Measurements from ENCODE around the gene GGT1. TPM values are rescaled to one million over a fixed set of nuclear protein-coding genes. Genes with fewer than 3 reads are reported as not detected.
"Not testable (repeated sequence)": the region's sequence is repeated elsewhere in the genome, so short reads cannot be mapped to it uniquely, and the experiment has no call there.

GGT1 gene
- total RNA-seq, 1 donor from 2014 or later, result 4.8 TPM

DNA sequence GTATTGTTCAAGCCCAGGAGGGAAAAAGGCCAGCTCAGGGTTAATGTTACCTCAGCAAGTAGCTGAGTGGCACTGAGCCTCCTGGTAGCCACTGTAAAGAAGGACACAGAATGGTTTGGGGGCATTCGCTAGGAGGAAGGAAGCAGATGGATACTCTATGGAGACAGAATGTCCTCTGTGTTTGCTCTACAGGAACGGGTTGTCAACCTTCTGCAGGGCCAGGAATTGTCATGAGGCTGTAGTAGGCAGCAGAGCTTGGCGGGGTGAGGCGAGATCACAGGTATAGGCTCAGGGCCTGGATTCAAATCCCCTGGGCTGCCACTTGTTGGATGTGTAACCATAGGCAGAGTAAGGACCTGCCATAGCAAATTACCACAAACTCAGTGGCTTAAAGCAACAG, 7.1 kb upstream of the GGT1 start:
- no peak for DNase-seq (ENCODE audit: low spot score)

DNA sequence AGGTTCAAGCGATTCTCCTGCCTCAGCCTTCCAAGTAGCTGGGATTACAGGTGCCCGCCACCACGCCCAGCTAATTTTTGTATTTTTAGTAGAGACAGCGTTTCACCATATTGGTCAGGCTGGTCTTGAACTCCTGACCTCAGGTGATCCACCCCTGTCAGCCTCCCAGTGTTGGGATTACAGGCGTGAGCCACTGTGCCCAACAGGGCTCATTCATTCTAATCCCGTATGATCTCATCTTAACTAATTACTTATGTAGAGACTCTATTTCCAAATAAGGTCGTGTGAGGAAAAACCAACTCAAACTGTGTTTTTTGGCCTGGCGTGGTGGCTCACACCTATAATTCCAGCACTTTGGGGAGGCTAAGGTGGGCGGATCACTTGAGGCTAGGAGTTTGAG, 5.9 kb upstream of the GGT1 start:
- DNase-seq (ENCODE audit: low spot score), result not testable (repeated sequence)

DNA sequence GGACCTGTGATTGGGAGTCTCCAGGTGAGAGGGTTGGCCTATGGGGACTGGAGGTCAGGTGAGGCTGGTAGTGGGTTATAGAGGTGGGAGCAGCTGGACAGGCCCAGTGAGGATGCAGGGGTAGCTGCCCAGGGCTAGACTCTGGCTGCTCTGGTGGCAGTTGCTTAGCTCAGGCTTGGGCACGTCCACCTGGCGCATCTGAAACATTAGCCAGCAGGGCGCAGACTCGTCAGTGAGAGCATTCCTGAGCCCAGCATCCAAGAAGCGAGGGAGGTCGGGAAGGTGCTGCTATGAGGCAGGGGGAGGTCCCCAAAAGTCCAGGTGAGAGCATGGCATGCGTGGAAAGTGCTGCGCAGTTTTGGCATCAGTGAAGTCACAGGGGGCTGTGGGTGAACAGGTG, 3.5 kb upstream of the GGT1 start:
- DNase-seq (ENCODE audit: low spot score), result no peak

DNA sequence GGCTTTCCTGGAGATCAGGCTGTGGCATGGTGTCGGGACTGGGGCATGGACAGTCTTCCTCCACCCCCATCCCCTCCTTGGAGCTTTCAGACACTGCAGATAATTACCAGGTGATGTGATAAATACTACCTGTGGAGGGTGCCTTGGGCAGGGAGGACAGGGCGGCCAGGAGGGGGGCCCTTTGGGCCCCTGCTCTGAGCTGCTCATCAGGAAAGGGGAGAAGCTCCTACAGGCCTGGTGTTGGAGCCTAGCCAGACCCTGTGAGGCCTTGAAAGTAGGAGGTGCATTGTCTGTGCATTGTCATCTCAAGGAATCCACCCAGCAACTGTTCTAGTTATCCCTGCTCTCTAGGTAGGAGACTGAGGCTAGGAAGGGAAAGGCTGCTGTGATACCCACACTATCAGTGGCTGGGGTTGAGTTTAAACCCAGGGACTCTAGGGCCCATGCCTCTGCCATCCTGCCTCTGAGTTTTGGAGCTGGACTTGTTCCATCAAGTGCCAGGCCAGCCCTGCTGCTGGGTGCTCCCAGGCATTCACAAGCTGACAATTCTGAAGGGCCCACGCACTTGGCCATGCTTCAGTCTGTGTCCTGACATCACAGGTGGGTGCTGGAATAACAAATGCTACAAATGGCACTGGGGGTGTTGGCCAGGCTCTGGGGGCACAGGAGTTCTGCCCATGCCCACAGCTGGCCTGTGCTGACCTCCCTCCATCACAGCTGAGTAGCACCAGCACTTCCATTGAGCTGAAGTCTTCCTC, 2.9 kb upstream of the GGT1 start:
- peak; percentile 53 for DNase-seq (ENCODE audit: low spot score)

DNA sequence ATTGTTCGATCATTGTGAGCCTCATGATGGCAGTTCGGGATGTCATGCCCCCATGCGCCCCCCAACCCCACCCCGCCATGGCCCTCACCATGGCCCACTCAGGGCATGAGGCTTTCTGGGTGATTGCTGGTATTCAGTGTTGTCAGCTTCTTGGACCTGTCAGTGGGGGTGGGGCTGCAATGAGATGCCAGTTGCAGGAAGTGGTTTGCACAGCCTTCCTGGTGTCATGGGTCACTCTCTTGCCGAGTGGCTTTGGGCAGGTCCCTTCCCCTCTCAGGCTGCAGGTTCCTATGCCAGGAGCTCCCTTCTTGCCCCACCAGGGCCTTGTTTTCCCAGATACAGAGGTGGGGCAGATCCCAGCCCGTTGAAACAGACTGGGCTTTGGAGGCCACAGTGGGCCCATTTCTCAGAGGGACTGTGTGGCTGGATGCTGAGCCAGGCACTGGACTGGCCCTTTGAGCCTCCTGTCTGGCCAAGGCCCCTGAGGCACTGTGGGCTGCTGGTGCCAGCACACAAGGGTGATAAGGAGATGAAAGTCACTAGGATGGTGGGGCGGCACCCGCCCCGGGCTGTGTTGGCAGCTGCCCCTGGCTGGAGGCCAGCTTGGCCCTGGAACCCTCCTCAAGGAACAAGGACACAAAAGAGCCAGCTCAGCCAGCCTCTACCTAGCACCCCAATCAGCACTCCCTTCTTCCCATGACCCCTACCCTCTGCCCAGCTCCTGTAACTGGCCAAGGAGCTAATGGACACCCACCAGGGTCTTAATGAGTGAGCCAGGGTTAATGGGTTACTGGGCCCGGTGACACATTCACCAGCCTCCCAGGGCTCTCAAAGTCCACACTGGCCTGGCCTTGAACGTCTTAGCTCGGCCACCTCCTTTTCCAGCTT, 1.5 kb upstream of the GGT1 start:
- DNase-seq (ENCODE audit: low spot score), result no peak

DNA sequence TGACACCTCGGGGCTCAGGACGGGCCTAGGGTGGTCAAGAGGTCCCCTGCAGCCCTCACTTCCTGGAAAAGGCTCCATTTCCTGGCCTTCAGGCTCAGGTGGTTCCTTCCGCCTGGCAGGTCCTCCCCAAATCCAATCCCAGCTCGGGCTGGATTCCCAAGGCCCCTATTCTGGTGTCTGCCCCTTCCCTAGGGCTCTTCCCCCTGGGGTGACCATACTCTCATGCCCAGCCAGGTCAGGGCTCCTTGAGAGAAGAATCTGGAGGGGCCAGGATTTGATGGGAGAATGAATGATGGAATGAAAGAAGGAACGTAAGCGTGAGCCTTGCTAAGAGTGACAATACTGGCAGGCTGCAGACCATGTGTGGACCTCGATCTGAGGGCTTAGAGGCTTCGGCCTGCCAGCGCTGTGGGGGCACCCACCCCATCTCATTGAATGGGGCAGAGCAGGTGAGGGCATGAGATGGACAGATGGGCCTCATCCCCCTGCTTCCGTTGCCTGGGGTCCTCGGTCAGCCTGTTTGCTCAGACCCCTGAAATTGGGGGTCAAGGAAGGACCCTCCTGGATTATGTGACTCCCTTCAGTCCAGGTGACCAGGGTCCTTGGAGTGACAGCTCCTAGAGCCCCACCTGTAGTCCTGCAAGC, 766 bp upstream of the GGT1 start:
- DNase-seq (ENCODE audit: low spot score), result not testable (repeated sequence)

DNA sequence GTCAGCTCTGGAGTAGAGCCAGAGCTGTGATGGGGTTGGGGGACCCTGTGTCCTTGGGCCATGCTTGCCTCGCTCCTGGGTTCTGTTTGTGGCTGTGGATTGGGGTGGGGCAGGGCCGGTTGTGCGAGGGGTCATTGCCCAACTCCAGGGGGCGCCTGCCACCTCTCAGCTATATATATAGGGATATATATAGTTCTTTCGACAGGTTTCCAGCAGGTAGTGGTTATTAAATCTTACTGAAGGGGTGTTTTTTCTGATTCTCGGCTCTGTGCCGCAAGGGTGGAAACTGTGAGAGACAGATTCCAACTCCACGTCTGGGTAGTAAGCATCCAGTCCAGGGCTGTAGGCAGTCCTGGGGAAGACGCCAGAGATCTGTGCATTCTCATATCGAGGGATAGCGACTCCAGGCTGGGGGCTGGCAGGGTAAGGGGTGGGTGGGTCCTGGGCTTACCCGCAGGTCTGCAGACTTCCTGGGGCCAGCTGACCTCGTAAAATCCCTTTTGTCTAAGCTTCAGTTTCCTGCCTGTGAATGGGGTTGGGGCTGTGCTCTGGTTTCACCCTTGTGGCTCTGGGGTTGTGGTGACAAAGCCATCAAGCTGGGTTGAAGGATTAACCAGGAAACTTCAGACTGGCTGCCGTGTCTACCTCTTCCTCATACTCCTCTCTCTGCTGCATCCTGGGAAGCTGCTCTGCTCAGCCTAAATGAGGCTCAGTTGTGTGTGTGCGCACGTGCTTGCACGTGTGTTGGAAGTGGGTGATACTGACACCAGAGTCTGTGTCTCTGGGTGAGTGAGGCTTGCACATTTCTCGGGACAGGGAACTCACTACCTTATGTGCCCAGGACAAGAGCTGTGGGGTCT, 1.0 kb downstream of the GGT1 start:
- peak; percentile 88 for DNase-seq (ENCODE audit: low spot score)

DNA sequence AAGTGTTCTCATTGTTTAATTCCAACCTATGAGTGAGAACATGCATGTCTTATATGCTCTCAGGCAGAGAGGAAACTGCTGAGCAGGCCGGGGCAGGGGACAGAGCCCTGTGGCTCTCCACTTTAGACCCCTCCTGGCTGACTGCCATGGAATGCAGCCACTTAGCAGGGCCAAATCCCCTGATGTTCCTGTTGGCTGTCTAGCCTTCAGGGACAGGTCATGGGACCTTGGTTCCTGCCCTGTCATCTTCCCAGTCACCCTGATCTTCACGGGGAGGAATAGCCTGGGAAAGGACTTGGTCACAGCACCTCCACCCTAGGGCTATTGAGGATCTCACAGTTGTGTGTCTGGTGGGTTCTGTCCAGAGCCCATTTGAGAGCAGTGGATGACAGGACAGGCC, 3.3 kb downstream of the GGT1 start:
- DNase-seq (ENCODE audit: low spot score), result not testable (repeated sequence)

DNA sequence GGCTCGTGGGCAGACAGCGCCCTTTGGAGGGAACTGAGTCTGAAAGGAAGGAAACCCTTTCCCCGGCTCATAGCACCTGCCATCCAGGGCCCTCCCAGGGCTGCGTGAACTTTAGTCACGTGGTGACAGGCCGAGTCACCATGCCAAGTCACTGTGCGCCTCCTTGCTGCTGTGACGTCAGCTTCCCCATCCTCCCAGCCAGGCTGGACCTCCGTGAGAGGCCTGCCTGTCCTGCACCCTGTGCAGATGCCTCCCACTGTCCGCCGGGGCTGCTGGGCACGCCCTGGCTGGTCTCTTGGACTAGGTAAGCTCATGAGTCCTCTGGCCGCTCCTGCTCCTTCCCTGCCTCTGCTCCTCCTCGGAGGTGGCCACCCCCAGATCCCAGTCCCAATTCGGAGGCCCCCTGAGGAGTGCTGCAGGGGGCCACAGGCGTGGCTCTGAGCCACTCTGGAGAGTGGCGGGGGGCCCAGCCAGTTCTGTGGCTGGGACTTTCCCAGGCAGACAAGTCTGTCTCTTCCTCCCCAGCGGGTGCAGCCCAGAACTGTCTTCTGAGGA, 4.5 kb downstream of the GGT1 start:
- DNase-seq (ENCODE audit: low spot score), result not testable (repeated sequence)

DNA sequence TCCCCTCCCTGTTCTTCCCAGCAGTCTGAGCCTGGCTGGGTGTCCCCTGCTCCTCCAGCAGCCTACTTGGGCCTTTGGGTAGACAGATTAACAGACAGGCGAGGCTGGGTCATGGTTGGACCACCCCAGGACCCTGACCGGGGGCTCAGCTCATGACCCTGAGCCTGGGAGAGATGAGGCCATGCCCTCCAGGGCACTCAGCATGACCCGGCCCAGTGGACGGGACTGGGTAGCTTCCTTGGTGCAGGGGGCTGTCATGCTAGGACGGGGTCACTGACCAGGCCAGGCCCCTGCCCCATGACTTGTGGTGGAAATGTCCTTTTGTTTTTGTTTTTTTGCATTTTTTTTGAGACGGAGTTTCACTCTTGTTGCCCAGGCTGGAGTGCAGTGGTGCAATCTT, 5.3 kb downstream of the GGT1 start:
- not testable (repeated sequence) for DNase-seq (ENCODE audit: low spot score)

DNA sequence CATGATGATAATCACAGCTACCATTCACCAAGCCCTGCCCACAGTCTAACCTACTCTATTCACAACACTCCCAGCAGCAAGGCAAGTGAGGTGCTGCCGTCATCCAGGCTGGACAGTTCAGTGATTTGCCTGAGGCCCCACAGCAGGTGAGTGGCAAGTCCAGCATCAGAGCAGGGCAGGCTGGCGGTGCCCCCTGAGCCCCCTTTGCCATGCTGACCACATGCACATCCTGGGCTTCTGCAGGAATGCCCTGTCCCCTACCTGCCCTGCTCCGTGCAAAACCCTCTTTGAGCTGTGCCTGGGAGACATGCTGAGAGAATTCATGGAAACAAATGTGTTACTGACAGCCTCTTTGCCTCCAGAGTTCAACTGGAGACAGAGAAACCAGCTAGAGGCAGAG, 6.9 kb downstream of the GGT1 start:
- DNase-seq (ENCODE audit: low spot score), result not testable (repeated sequence)

DNA sequence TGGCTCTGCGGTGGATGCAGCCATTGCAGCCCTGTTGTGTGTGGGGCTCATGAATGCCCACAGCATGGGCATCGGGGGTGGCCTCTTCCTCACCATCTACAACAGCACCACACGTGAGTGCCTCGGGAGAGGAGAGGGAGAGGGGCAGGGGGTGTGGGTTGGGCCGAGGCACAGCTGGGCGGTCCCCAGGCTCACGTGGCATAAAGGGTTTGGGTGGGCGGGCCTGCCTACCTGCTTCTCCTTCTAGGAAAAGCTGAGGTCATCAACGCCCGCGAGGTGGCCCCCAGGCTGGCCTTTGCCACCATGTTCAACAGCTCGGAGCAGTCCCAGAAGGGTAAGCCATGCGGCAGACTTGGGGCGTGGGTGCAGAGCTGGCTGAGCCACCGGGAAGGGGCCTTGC, 11.8 kb downstream of the GGT1 start:
- not testable (repeated sequence) for DNase-seq (ENCODE audit: low spot score)

DNA sequence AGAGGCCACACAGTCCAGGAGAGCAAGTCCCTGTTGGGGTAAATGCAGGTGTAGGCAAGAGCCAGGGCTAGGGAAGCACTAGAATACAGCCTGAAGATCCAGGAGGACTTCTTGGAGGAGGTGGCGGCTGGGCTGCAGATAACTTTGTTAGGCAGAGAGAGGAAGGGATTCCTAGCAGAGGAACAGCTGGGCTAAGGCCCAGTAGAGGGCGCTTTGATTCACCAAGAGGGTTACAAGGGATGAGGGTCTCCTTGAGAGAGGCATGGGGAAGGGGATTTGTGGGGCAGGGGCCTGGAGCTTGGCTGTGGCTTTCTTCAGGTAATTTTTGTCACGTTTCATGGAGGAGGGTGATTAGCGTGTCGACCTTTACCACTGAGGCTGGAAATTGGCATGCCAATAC, 18.3 kb downstream of the GGT1 start:
- DNase-seq (ENCODE audit: low spot score), result not testable (repeated sequence)

DNA sequence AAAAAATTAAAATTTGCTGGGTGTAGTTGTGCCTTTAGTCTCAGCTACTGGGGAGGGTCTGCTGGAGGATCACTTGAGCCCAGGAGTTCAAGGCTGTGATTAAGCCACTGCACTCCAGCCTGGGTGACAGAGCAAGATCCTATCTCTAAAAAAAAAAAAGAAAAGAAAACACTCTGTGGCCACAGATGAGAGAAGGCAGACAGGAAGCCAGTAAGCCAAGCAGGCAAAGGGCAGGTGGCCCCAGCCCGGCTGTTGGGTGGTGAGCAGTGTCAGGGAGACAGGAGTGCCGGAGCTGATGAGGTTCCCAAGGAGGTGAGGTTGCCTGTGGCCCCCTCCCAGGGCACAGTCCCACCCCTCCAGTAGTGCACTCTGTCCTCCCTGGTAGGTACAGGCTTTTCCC, 19.6 kb downstream of the GGT1 start:
- not testable (repeated sequence) for DNase-seq (ENCODE audit: low spot score)

DNA sequence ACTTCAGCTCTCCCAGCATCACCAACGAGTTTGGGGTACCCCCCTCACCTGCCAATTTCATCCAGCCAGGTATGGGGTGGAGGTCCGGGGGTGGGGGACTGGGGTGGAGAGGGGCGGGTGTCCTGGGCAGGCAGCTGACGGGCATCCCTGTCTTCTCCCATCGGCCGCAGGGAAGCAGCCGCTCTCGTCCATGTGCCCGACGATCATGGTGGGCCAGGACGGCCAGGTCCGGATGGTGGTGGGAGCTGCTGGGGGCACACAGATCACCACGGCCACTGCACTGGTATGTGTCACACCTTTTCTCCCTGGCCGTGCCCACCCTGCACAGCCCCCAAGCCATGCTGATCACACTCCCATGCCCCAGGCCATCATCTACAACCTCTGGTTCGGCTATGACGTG, 24.9 kb downstream of the GGT1 start:
- DNase-seq (ENCODE audit: low spot score), result not testable (repeated sequence)

DNA sequence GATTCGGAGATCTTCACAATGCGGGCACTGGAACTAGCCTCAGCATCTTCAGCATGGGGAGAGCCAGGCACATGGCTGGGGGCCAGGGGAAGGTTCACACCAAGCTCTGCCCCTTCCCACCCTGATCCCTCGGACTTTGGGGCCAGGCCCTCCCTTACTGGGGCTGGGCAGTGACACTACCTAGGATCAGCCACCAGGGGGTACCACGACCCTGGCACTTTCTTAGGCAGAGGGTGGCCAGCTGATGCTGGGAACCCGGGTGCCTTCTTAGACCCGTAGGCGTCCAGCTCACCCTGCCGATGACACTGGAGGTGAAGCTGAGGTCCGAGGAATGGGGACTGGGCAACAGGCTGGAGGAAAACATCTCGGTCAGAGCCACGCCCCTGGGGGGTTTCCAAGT, 26.1 kb downstream of the GGT1 start:
- DNase-seq (ENCODE audit: low spot score), result not testable (repeated sequence)

DNA sequence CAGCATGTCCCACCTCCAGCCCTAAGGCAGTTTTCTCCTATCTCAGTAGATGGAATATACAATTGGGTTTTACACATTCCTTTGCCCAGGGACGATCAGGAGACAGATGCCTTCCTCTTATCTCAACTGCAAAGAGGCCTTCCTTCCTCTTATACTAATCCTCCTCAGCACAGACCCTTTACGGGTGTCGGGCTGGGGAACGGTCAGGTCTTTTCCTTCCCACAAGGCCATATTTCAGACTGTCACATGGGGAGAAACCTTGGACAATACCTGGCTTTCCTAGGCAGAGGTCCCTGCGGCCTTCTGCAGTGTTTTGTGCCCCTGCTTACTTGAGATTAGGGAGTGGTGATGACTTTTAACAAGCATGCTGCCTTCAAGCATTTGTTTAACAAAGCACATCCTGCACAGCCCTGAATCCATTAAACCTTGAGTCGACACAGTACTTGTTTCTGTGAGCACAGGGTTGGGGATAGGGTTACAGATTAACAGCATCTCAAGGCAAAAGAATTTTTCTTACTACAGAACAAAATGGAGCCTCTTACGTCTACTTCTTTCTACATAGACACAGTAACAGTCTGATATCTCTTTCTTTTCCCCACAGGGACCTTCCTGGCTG, 27.9 kb downstream of the GGT1 start:
- peak; percentile 18 for DNase-seq (ENCODE audit: low spot score)

DNA sequence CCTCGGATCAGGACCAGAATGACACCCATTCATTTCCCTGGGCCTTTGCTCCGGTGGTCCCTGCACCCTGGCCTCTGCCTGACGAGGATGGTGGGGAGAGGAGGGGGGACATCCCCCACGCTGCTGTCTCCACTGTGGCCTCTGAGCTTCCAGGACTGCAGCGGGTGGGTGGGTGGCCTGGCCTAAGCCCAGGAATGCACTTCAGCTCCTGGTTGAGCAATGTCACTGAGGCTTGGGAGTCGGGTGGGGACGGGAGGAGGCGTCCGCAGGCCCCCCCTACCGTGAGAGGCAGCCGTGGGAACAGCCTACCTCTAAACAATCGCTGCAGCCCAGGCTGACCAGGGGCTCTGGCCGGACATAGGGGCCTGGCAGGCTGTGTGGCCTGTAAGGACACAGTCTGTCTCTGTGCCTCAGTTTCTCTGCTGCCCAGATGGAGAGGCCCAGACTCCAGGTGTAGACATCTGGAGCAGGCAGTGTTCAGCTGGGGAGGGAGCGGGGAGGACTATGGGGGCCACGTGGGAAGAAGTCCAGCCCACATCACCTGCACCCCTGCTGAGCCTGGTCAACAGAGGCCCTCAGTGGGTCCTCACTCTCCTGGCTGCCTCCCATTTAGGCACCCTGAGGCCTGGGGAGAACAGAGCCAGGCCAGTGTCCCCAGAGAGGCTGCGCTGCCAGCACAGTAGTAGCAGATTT, 28.6 kb downstream of the GGT1 start:
- DNase-seq (ENCODE audit: low spot score), result peak; percentile 37

DNA sequence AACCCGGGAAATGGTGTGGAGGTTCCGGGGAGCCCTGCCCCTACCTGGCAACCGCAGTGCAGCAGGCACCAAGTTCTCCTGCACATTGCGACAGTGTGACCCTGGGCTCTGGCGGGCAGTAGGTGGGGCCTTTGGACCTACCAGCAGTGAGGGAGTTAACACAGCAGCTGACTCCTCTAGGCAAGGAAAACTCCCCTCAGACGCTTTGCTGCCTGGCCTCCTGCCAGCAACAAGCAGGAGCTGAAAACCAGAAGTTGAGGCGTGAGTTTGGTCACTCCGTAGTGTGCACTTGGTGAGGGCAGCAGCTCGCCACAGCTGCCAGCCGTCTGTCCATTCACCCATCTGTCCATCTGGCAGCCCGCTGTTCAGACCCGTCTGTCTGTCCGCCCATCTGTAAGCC, 29.6 kb downstream of the GGT1 start:
- DNase-seq (ENCODE audit: low spot score), result peak; percentile 33

All from umbilical cord (tissue), 2 donors.